Measurements from ENCODE around the gene AHDC1.

DNA sequence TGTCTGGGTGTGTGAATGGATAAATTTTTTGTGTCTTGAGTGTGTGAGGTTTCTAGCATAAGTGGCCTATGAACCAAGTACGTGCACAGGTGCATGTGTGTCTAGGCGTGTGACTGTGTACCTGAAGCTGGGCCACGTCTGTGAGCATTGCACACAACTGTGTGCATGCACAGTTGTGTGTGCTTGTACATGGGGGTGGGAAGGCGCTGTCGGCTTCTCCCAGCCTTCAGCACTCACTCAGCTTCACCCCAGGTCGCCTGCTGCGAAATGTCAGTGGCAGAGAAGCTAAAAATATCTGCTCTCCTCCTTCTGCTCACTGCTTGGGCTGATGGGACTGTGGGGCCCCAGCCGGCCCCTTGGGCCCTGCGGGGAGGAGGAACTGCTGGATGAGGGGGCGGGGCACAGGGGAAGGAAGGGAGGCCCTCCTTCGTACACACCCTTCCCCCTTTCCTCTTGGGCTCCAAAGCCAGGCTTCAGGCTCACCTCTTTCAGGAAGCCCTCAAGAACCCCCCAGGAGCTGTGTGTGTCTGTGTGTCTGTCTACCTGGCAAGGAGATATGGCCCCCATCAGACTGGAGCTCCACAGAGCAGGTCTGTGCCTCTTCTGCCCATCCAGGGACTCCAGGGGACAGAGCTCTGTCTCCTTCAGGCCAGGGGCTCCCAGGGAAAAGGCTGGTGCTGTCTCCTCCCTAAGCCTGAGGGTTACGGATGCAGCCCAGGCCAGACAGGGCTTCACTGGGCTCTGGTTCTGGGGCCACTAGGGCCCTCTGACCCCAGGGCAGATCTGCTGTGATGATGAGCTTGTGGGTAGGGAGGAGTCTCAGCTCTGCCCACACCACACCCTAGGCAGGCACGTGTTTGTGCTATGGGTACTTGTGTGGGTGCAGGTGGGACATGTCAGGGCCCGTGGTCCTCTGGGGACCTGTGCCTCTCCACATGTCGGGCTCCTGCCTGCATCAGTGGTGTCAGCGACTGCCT is 78.4 kb downstream of the AHDC1 start:
- TF ChIP-seq, protein P1, sequence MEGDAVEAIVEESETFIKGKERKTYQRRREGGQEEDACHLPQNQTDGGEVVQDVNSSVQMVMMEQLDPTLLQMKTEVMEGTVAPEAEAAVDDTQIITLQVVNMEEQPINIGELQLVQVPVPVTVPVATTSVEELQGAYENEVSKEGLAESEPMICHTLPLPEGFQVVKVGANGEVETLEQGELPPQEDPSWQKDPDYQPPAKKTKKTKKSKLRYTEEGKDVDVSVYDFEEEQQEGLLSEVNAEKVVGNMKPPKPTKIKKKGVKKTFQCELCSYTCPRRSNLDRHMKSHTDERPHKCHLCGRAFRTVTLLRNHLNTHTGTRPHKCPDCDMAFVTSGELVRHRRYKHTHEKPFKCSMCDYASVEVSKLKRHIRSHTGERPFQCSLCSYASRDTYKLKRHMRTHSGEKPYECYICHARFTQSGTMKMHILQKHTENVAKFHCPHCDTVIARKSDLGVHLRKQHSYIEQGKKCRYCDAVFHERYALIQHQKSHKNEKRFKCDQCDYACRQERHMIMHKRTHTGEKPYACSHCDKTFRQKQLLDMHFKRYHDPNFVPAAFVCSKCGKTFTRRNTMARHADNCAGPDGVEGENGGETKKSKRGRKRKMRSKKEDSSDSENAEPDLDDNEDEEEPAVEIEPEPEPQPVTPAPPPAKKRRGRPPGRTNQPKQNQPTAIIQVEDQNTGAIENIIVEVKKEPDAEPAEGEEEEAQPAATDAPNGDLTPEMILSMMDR (IDR thresholded peaks at IDR 0.05 in 2 of 3, conservative IDR thresholded peaks at IDR 0.05 in 1 of 3; ENCODE audit: borderline replicate concordance in 1 of 3, insufficient read depth in 1 of 3, low read depth in 2 of 3, low read length in 2 of 3) = no peak
- TF ChIP-seq EZH2 (IDR thresholded peaks at IDR 0.05) = no peak
- no peak for TF ChIP-seq TCF7L2 (IDR thresholded peaks at IDR 0.05; ENCODE audit: borderline replicate concordance, extremely low read depth, insufficient read depth, insufficient read length)
- TF ChIP-seq ZFX (IDR thresholded peaks at IDR 0.05) = no peak
- no peak for TF ChIP-seq CEBPB (IDR thresholded peaks at IDR 0.05; ENCODE audit: low read depth)
- TF ChIP-seq SRF (IDR thresholded peaks at IDR 0.05; ENCODE audit: low read depth) = no peak
- TF ChIP-seq POLR2A (IDR thresholded peaks at IDR 0.05; ENCODE audit: borderline replicate concordance, extremely low read depth, insufficient read depth, insufficient read length) = no peak
- TF ChIP-seq POLR2AphosphoS5 (IDR thresholded peaks at IDR 0.05; ENCODE audit: low read depth, low read length) = no peak

All from HCT116 (cell line).